WTC11 (cell line): Measurements from ENCODE around the gene ELOVL1. TPM values are rescaled to one million over a fixed set of nuclear protein-coding genes. Genes with fewer than 3 reads are reported as not detected.

ENCODE experiments used
- ATAC-seq: fragments of 200-7000 bp; cut with Tn5 transposase; 2 replicates; pipeline ENCODE4 v1.10.0; 2021; ENCODE audit warnings: mild to moderate bottlenecking, moderate library complexity
- CTCF ChIA-PET: fragments of 300-600 bp; sonication (Branson Sonifier 250); formaldehyde crosslinking; loops from one replicate; lab custom pipeline; 2021; ENCODE audit warnings: antibody characterized with exemption; lab: Charles Lee
- POLR2A ChIA-PET: fragments of 350-600 bp; sonication (Branson Sonifier 250); formaldehyde crosslinking; loops from one replicate; lab custom pipeline; 2021; ENCODE audit warnings: antibody characterized with exemption; lab: Charles Lee
- DNase-seq: peaks from one replicate; pipeline ENCODE4 v3.0.0; 2021; ENCODE audit warnings: low spot score
- H3K27ac Mint-ChIP-seq: 2 replicates; pipeline ENCODE4 v1.8.0; 2021; ENCODE audit warnings: mixed read lengths
- H3K27me3 Mint-ChIP-seq: 2 replicates; pipeline ENCODE4 v1.8.0; 2021; ENCODE audit warnings: low read depth, mild to moderate bottlenecking, moderate library complexity, mixed read lengths
- H3K36me3 Mint-ChIP-seq: 2 replicates; pipeline ENCODE4 v1.8.0; 2021; ENCODE audit warnings: mixed read lengths
- H3K4me1 Mint-ChIP-seq: 2 replicates; pipeline ENCODE4 v1.8.0; 2022; ENCODE audit warnings: mixed read lengths
- H3K4me3 Mint-ChIP-seq: 2 replicates; pipeline ENCODE4 v1.8.0; 2021; ENCODE audit warnings: mild to moderate bottlenecking, moderate library complexity, mixed read lengths
- H3K9me3 Mint-ChIP-seq: 2 replicates; pipeline ENCODE4 v1.8.0; 2021; ENCODE audit warnings: mixed read lengths
- ATF2 ChIP-seq: sonication (generic); formaldehyde crosslinking; IDR thresholded peaks from 2 replicates; pipeline ENCODE4 v1.8.1; 2022; ENCODE audit warnings: low read depth, missing genetic modification reagents, borderline replicate concordance
- CTCF ChIP-seq: fragments of 200-600 bp; IDR thresholded peaks from 2 replicates; pipeline ENCODE4 v1.8.0; 2022; ENCODE audit warnings: antibody characterized with exemption
- E2F5 ChIP-seq: sonication (generic); formaldehyde crosslinking; IDR thresholded peaks from 2 replicates; pipeline ENCODE4 v1.8.1; 2022; ENCODE audit warnings: mild to moderate bottlenecking, moderate library complexity, missing genetic modification reagents
- EMX1 ChIP-seq: fragments of 250-450 bp; sonication (Bioruptor Pico); IDR thresholded peaks from 2 replicates; pipeline ENCODE4 v1.8.0; 2021; ENCODE audit warnings: mild to moderate bottlenecking
- ERG ChIP-seq: fragments of 250-450 bp; sonication (Bioruptor Pico); IDR thresholded peaks from 2 replicates; pipeline ENCODE4 v1.8.0; 2021; ENCODE audit warnings: mild to moderate bottlenecking
- ESRRA ChIP-seq: sonication (generic); formaldehyde crosslinking; IDR thresholded peaks from 2 replicates; pipeline ENCODE4 v1.8.1; 2022; ENCODE audit warnings: mild to moderate bottlenecking, missing genetic modification reagents, borderline replicate concordance
- FOXJ3 ChIP-seq: sonication (generic); formaldehyde crosslinking; IDR thresholded peaks from 2 replicates; pipeline ENCODE4 v1.9.0; 2021; ENCODE audit warnings: missing genetic modification reagents, mild to moderate bottlenecking, borderline replicate concordance
- FOXK1 ChIP-seq: sonication (generic); formaldehyde crosslinking; IDR thresholded peaks from 2 replicates; pipeline ENCODE4 v1.8.0; 2022; ENCODE audit warnings: mild to moderate bottlenecking, moderate library complexity, missing genetic modification reagents
- MLX ChIP-seq: sonication (generic); formaldehyde crosslinking; IDR thresholded peaks from 2 replicates; pipeline ENCODE4 v1.8.1; 2023; ENCODE audit warnings: mild to moderate bottlenecking, missing genetic modification reagents, moderate library complexity
- PRDM15 ChIP-seq: sonication (generic); formaldehyde crosslinking; IDR thresholded peaks from 2 replicates; pipeline ENCODE4 v1.8.0; 2022; ENCODE audit warnings: missing genetic modification reagents
- RELA ChIP-seq: sonication (generic); formaldehyde crosslinking; IDR thresholded peaks from 2 replicates; pipeline ENCODE4 v1.8.1; 2022; ENCODE audit warnings: missing genetic modification reagents, mild to moderate bottlenecking, borderline replicate concordance
- STAT6 ChIP-seq: sonication (generic); formaldehyde crosslinking; conservative IDR thresholded peaks from 2 replicates; pipeline ENCODE4 v1.8.1; 2023; ENCODE audit warnings: mild to moderate bottlenecking, low read depth, missing genetic modification reagents, moderate library complexity
- TCF7 ChIP-seq: sonication (generic); formaldehyde crosslinking; IDR thresholded peaks from 2 replicates; pipeline ENCODE4 v1.8.0; 2022; ENCODE audit warnings: mild to moderate bottlenecking, low read depth, missing genetic modification reagents, moderate library complexity
- USF1 ChIP-seq: sonication (generic); formaldehyde crosslinking; IDR thresholded peaks from 2 replicates; pipeline ENCODE4 v1.8.0; 2022; ENCODE audit warnings: mild to moderate bottlenecking, missing genetic modification reagents
- USF2 ChIP-seq: sonication (generic); formaldehyde crosslinking; IDR thresholded peaks from 2 replicates; pipeline ENCODE4 v1.8.1; 2023; ENCODE audit warnings: mild to moderate bottlenecking, missing genetic modification reagents, moderate library complexity
- ZNF263 ChIP-seq: sonication (generic); formaldehyde crosslinking; IDR thresholded peaks from 2 replicates; pipeline ENCODE4 v1.8.1; 2022; ENCODE audit warnings: low read depth, mild to moderate bottlenecking, moderate library complexity, missing genetic modification reagents
- ZNF317 ChIP-seq: sonication (generic); formaldehyde crosslinking; IDR thresholded peaks from 2 replicates; pipeline ENCODE4 v1.8.1; 2023; ENCODE audit warnings: low read depth, mild to moderate bottlenecking, moderate library complexity, missing genetic modification reagents, borderline replicate concordance
- ZSCAN18 ChIP-seq: fragments of 250-450 bp; sonication (Bioruptor Pico); IDR thresholded peaks from 2 replicates; pipeline ENCODE4 v2.1.2; 2022; ENCODE audit warnings: mild to moderate bottlenecking, moderate library complexity
- total RNA-seq: library from RNA; stranded (reverse); gene quantifications from 3 replicates; pipeline ENCODE4 v1.2.3, GENCODE V29; 2021

Gene ELOVL1
- total RNA-seq, 1 experiment from 2014 or later = 26.6 TPM

- H3K27ac Mint-ChIP-seq = no peak overlapping the region
- ChIA-PET POLR2A (no interaction called here), CTCF (interaction anchor here (1.2 to 1.8 kb wide), 3 partner anchors 31 to 156 kb away, joined by 3 to 7 read pairs (median 5); no protein-coding TSS in a partner anchor)
- H3K27me3 Mint-ChIP-seq = no peaks in the 10 kb centered on the region
- H3K4me1 Mint-ChIP-seq = peaks cover 1% of the 10 kb centered on the region; the same call in 1 of the 2 replicates
- H3K4me3 Mint-ChIP-seq = no peak overlapping the region
- DNase-seq = no peak
- no peak for ATAC-seq
- H3K36me3 Mint-ChIP-seq = peaks cover 34% of the 10 kb centered on the region
- H3K9me3 Mint-ChIP-seq = no peaks in the 10 kb centered on the region
- TF ChIP-seq USF1 (no peak), ATF2 (no peak), CTCF (no peak), RELA (CRISPR knock-in tag) (no peak), TCF7 (no peak), FOXJ3 (CRISPR knock-in tag) (no peak), ZSCAN18 (no peak), USF2 (CRISPR knock-in tag) (no peak), PRDM15 (no peak), EMX1 (CRISPR knock-in tag) (no peak), FOXK1 (CRISPR knock-in tag) (no peak), ZNF263 (CRISPR knock-in tag) (no peak), ERG (CRISPR knock-in tag) (no peak), ESRRA (CRISPR knock-in tag) (no peak), ZNF317 (CRISPR knock-in tag) (no peak), MLX (CRISPR knock-in tag) (no peak), E2F5 (CRISPR knock-in tag) (no peak), STAT6 (no peak)
These were observed 15.6 kb upstream of the ELOVL1 start for GRCh38 chr1:43383449-43383848.
